Caco-2 (cell line): Measurements from ENCODE around the gene ZIC1. TPM values are rescaled to one million over a fixed set of nuclear protein-coding genes. Genes with fewer than 3 reads are reported as not detected.

ENCODE experiments used
- BruUV-seq: library from RNA; stranded (reverse); fragments of 400-500 nt; replicated peaks from 2 replicates; lab custom pipeline; 2021; lab: Mats Ljungman, UMichigan
- CTCF ChIA-PET: fragments of 300-600 bp; sonication (Branson Sonifier 250); formaldehyde crosslinking; loops from one replicate; lab custom pipeline; 2022; ENCODE audit warnings: antibody characterized with exemption; lab: Charles Lee
- POLR2A ChIA-PET: fragments of 300-600 bp; sonication (Branson Sonifier 250); formaldehyde crosslinking; loops from one replicate; lab custom pipeline; 2022; ENCODE audit warnings: antibody characterized with exemption; lab: Charles Lee
- DNase-seq, 2 experiments: peaks; one replicate each; pipeline versions ENCODE4 v3.0.0 to v3.0.0-alpha.2; 2020 to 2022
- H3K27me3 ChIP-seq: replicated peaks from 2 replicates; pipeline ENCODE4 v1.6.0; 2011; ENCODE audit warnings: low read length; ENCODE audit not compliant: control insufficient read depth, insufficient read depth
- H3K36me3 ChIP-seq: 2 replicates; pipeline ENCODE4 v1.5.1; 2011; ENCODE audit warnings: low read length; ENCODE audit not compliant: control insufficient read depth, insufficient read depth
- H3K4me1 ChIP-seq: fragments of 250-450 bp; sonication (Bioruptor Pico); 2 replicates; pipeline ENCODE4 v1.5.1; 2020; ENCODE audit warnings: mild to moderate bottlenecking
- H3K4me3 ChIP-seq: 2 replicates; pipeline ENCODE4 v1.5.1; 2011; ENCODE audit warnings: low read depth, mild to moderate bottlenecking, control low read depth, low read length
- H3K9me3 ChIP-seq: fragments of 250-450 bp; sonication (Bioruptor Pico); 2 replicates; pipeline ENCODE4 v1.5.1; 2020; ENCODE audit warnings: mild to moderate bottlenecking, moderate library complexity
- H3K27ac Mint-ChIP-seq: one replicate; pipeline ENCODE4 v1.8.0; 2022; ENCODE audit warnings: mixed read lengths; ENCODE audit not compliant: unreplicated experiment
- H3K27me3 Mint-ChIP-seq: one replicate; pipeline ENCODE4 v1.8.0; 2022; ENCODE audit warnings: mixed read lengths; ENCODE audit not compliant: insufficient read depth, unreplicated experiment
- H3K36me3 Mint-ChIP-seq: one replicate; pipeline ENCODE4 v1.8.0; 2022; ENCODE audit warnings: mild to moderate bottlenecking, mixed read lengths; ENCODE audit not compliant: insufficient read depth, unreplicated experiment
- H3K4me1 Mint-ChIP-seq: one replicate; pipeline ENCODE4 v1.8.0; 2022; ENCODE audit warnings: low read depth, mixed read lengths; ENCODE audit not compliant: unreplicated experiment
- H3K4me3 Mint-ChIP-seq: one replicate; pipeline ENCODE4 v1.8.0; 2022; ENCODE audit warnings: mild to moderate bottlenecking, moderate library complexity, mixed read lengths; ENCODE audit not compliant: unreplicated experiment
- H3K9me3 Mint-ChIP-seq: one replicate; pipeline ENCODE4 v1.8.0; 2022; ENCODE audit warnings: mixed read lengths; ENCODE audit not compliant: unreplicated experiment
- CTCF ChIP-seq, 2 experiments: fragments of 200-600 bp in 1 of 2; IDR thresholded peaks; 1 replicate in 1 of 2; 2 replicates in 1 of 2; pipeline versions ENCODE4 v1.5.1 to v1.8.0; 2011 to 2022; ENCODE audit warnings: antibody characterized with exemption in 1 of 2, control low read depth in 1 of 2, inconsistent platforms in 1 of 2, low read depth in 1 of 2, low read length in 1 of 2, mild to moderate bottlenecking in 1 of 2, moderate library complexity in 1 of 2; ENCODE audit not compliant: insufficient read depth in 1 of 2, severe bottlenecking in 1 of 2, unreplicated experiment in 1 of 2
- intact Hi-C: fragments of 100-400 bp; cut with micrococcal nuclease; formaldehyde crosslinking; loops from one replicate; pipeline ENCODE4 v1.10.0; 2022; ENCODE audit not compliant: unreplicated experiment
- total RNA-seq: library from RNA; stranded (reverse); gene quantifications from 2 replicates; pipeline ENCODE4 v1.2.3, GENCODE V29; 2022

Gene ZIC1
- total RNA-seq, 1 experiment from 2014 or later, result not detected

GRCh38 chr3:147396712-147397046 is 12.5 kb upstream of the ZIC1 start:
- no peaks in the 10 kb centered on the region for H3K36me3 Mint-ChIP-seq
- H3K27me3 Mint-ChIP-seq, result no peaks in the 10 kb centered on the region
- no TSS peak for BruUV-seq
- no peak for DNase-seq
- H3K27ac Mint-ChIP-seq, result no peak overlapping the region
- intact Hi-C loops, result no loop called here
- H3K27me3 ChIP-seq, result no peaks in the 10 kb centered on the region
- POLR2A ChIA-PET, result no interaction called here
- no peaks in the 10 kb centered on the region for H3K9me3 ChIP-seq
- no peak overlapping the region for H3K4me3 ChIP-seq
- H3K4me3 Mint-ChIP-seq, result no peak overlapping the region
- no peak for TF ChIP-seq CTCF (IDR thresholded peaks at IDR 0.05; ENCODE audit: insufficient read depth in 1 of 2, low read depth in 1 of 2, low read length in 1 of 2, severe bottlenecking in 1 of 2, unreplicated experiment in 1 of 2)
- CTCF ChIA-PET, result no interaction called here
- no peaks in the 10 kb centered on the region for H3K4me1 Mint-ChIP-seq
- no peaks in the 10 kb centered on the region for H3K36me3 ChIP-seq
- H3K4me1 ChIP-seq, result no peaks in the 10 kb centered on the region
- H3K9me3 Mint-ChIP-seq, result no peaks in the 10 kb centered on the region

- TF ChIP-seq CTCF (IDR thresholded peaks at IDR 0.05; ENCODE audit: insufficient read depth in 1 of 2, low read depth in 1 of 2, low read length in 1 of 2, severe bottlenecking in 1 of 2, unreplicated experiment in 1 of 2), result no peak
- CTCF ChIA-PET, result no interaction called here
- H3K27ac Mint-ChIP-seq, result no peak overlapping the region
- no peak overlapping the region for H3K4me3 Mint-ChIP-seq
- intact Hi-C loops, result no loop called here
- no peaks in the 10 kb centered on the region for H3K4me1 Mint-ChIP-seq
- Histone ChIP-seq H3K27me3 (no peaks in the 10 kb centered on the region), H3K4me3 (no peak overlapping the region), H3K36me3 (no peaks in the 10 kb centered on the region), H3K4me1 (no peaks in the 10 kb centered on the region), H3K9me3 (no peaks in the 10 kb centered on the region)
- DNase-seq, result no peak
- H3K36me3 Mint-ChIP-seq, result no peaks in the 10 kb centered on the region
- H3K27me3 Mint-ChIP-seq, result no peaks in the 10 kb centered on the region
- H3K9me3 Mint-ChIP-seq, result no peaks in the 10 kb centered on the region
- POLR2A ChIA-PET, result no interaction called here
- BruUV-seq, result no TSS peak
These were observed 11.8 kb upstream of the ZIC1 start for GRCh38 chr3:147397155-147397874.

- intact Hi-C loops, result no loop called here
- H3K36me3 ChIP-seq, result no peaks in the 10 kb centered on the region
- no peak overlapping the region for H3K4me3 ChIP-seq
- no peaks in the 10 kb centered on the region for H3K9me3 ChIP-seq
- no peaks in the 10 kb centered on the region for H3K27me3 ChIP-seq
- no peak overlapping the region for H3K4me3 Mint-ChIP-seq
- BruUV-seq, result no TSS peak
- POLR2A ChIA-PET, result no interaction called here
- no peaks in the 10 kb centered on the region for H3K4me1 Mint-ChIP-seq
- H3K36me3 Mint-ChIP-seq, result no peaks in the 10 kb centered on the region
- TF ChIP-seq CTCF (IDR thresholded peaks at IDR 0.05; ENCODE audit: insufficient read depth in 1 of 2, low read depth in 1 of 2, low read length in 1 of 2, severe bottlenecking in 1 of 2, unreplicated experiment in 1 of 2), result no peak
- no peak overlapping the region for H3K27ac Mint-ChIP-seq
- no peaks in the 10 kb centered on the region for H3K27me3 Mint-ChIP-seq
- H3K9me3 Mint-ChIP-seq, result no peaks in the 10 kb centered on the region
- DNase-seq, result no peak
- H3K4me1 ChIP-seq, result no peaks in the 10 kb centered on the region
- CTCF ChIA-PET, result no interaction called here
These were observed 11.0 kb upstream of the ZIC1 start for GRCh38 chr3:147397875-147398812.
